Stimulated activated CD4-positive, alpha-beta T cell treated with anti-CD3 and anti-CD28 coated beads, Interleukin-1b, Interleukin-23, amount 100 ng/mL, for 48 hours (primary cell): ENCODE data around the gene LCMT1.
"Not testable (repeated sequence)": the region's sequence is repeated elsewhere in the genome, so short reads cannot be mapped to it uniquely, and the experiment has no call there.

Experiments used
- DNase-seq: peaks from one replicate; pipeline ENCODE4 v3.0.0-alpha.2; 2020

LCMT1 gene

GRCh38 chr16:25111403-25112166 lies at the start of gene LCMT1:
Gene LCMT1, plus strand, starts transcription at chr16:25111742. Its CDS starts 142 bp downstream, at chr16:25111884.
- peak; percentile 92 for DNase-seq

- no peak for DNase-seq
Measured at GRCh38 chr16:25063102-25063501, 48.4 kb upstream of the LCMT1 start.

- no peak for DNase-seq
Measured at GRCh38 chr16:25063865-25064264, 47.7 kb upstream of the LCMT1 start.

GRCh38 chr16:25064281-25064680 lies 47.3 kb upstream of the LCMT1 start:
- DNase-seq = not testable (repeated sequence)

- no peak for DNase-seq
Measured at GRCh38 chr16:25064937-25065336, 46.6 kb upstream of the LCMT1 start.

- no peak for DNase-seq
Measured at GRCh38 chr16:25065899-25066298, 45.6 kb upstream of the LCMT1 start.

- DNase-seq = no peak
Measured at GRCh38 chr16:25066426-25066746, 45.2 kb upstream of the LCMT1 start.

GRCh38 chr16:25066747-25067631 lies 44.6 kb upstream of the LCMT1 start:
- peak; percentile 79 for DNase-seq

- no peak for DNase-seq
Measured at GRCh38 chr16:25073854-25074253, 37.7 kb upstream of the LCMT1 start.

GRCh38 chr16:25078386-25078978 lies 33.1 kb upstream of the LCMT1 start:
- no peak for DNase-seq

GRCh38 chr16:25079637-25080378 lies 31.7 kb upstream of the LCMT1 start:
- DNase-seq = no peak

- DNase-seq = no peak
Measured at GRCh38 chr16:25080420-25081131, 31.0 kb upstream of the LCMT1 start.

- DNase-seq = no peak
Measured at GRCh38 chr16:25081702-25082101, 29.8 kb upstream of the LCMT1 start.

GRCh38 chr16:25083065-25083464 lies 28.5 kb upstream of the LCMT1 start:
- DNase-seq = no peak

GRCh38 chr16:25083701-25084100 lies 27.8 kb upstream of the LCMT1 start:
- no peak for DNase-seq

GRCh38 chr16:25084797-25085196 lies 26.7 kb upstream of the LCMT1 start:
- no peak for DNase-seq

- no peak for DNase-seq
Measured at GRCh38 chr16:25087761-25088160, 23.8 kb upstream of the LCMT1 start.

GRCh38 chr16:25089351-25089750 lies 22.2 kb upstream of the LCMT1 start:
- no peak for DNase-seq

- no peak for DNase-seq
Measured at GRCh38 chr16:25092441-25092840, 19.1 kb upstream of the LCMT1 start.

- no peak for DNase-seq
Measured at GRCh38 chr16:25093208-25094061, 18.1 kb upstream of the LCMT1 start.

- no peak for DNase-seq
Measured at GRCh38 chr16:25094596-25094995, 16.9 kb upstream of the LCMT1 start.
